GM23248 (cell line): ENCODE measurements around the gene PAX6. TPM values are rescaled to one million over a fixed set of nuclear protein-coding genes. Genes with fewer than 3 reads are reported as not detected.

Source experiments
- DNase-seq: peaks from one replicate; pipeline ENCODE4 v3.0.0-alpha.2; 2015
- H2AFZ ChIP-seq: fragments of 200-600 bp; sonication (generic); 2 replicates; pipeline ENCODE4 v1.6.1; 2016; ENCODE audit warnings: antibody characterized with exemption
- H3F3A ChIP-seq: fragments of 200-600 bp; sonication (generic); 2 replicates; pipeline ENCODE4 v1.6.1; 2016; ENCODE audit warnings: mild to moderate bottlenecking, antibody characterized with exemption, mixed run types; ENCODE audit not compliant: insufficient read depth
- H3K27ac ChIP-seq: fragments of 200-600 bp; sonication (generic); 2 replicates; pipeline ENCODE4 v1.5.1; 2016; ENCODE audit warnings: mild to moderate bottlenecking
- H3K27me3 ChIP-seq: fragments of 200-600 bp; sonication (generic); replicated peaks from 2 replicates; pipeline ENCODE4 v1.6.1; 2016; ENCODE audit warnings: mild to moderate bottlenecking; ENCODE audit not compliant: insufficient read depth
- H3K36me3 ChIP-seq: fragments of 200-600 bp; sonication (generic); 2 replicates; pipeline ENCODE4 v1.6.1; 2016; ENCODE audit warnings: low read depth, mild to moderate bottlenecking
- H3K4me1 ChIP-seq: fragments of 200-600 bp; sonication (generic); 2 replicates; pipeline ENCODE4 v1.6.1; 2016; ENCODE audit warnings: mild to moderate bottlenecking; ENCODE audit not compliant: insufficient read depth
- H3K4me2 ChIP-seq: fragments of 200-600 bp; sonication (generic); one replicate; pipeline ENCODE4 v1.6.1; 2016; ENCODE audit warnings: mild to moderate bottlenecking; ENCODE audit not compliant: unreplicated experiment
- H3K4me3 ChIP-seq: fragments of 200-600 bp; sonication (generic); 2 replicates; pipeline ENCODE4 v1.5.1; 2016; ENCODE audit warnings: mild to moderate bottlenecking
- H3K79me2 ChIP-seq: fragments of 200-600 bp; sonication (generic); 2 replicates; pipeline ENCODE4 v1.6.1; 2016; ENCODE audit warnings: mild to moderate bottlenecking; ENCODE audit not compliant: insufficient read depth
- H3K9ac ChIP-seq: fragments of 200-600 bp; sonication (generic); 2 replicates; pipeline ENCODE4 v1.6.1; 2016; ENCODE audit warnings: mild to moderate bottlenecking
- H3K9me2 ChIP-seq: fragments of 200-600 bp; sonication (generic); 2 replicates; pipeline ENCODE4 v1.6.1; 2016; ENCODE audit warnings: mixed run types, mild to moderate bottlenecking, moderate library complexity; ENCODE audit not compliant: insufficient read depth
- H3K9me3 ChIP-seq: fragments of 200-600 bp; sonication (generic); one replicate; pipeline ENCODE4 v1.6.1; 2017; ENCODE audit warnings: low read depth
- H4K20me1 ChIP-seq: fragments of 200-600 bp; sonication (generic); 2 replicates; pipeline ENCODE4 v1.6.0; 2016; ENCODE audit not compliant: insufficient read depth
- EZH2 ChIP-seq: fragments of 200-600 bp; sonication (generic); IDR thresholded peaks from 2 replicates; pipeline ENCODE4 v1.6.1; 2018; ENCODE audit warnings: antibody characterized with exemption, mild to moderate bottlenecking; ENCODE audit not compliant: insufficient read depth, poor library complexity, severe bottlenecking
- EZH2phosphoT487 ChIP-seq: fragments of 200-600 bp; sonication (generic); IDR thresholded peaks from 2 replicates; pipeline ENCODE4 v1.6.1; 2018; ENCODE audit warnings: antibody characterized with exemption, moderate library complexity, mild to moderate bottlenecking, low read depth; ENCODE audit not compliant: insufficient read depth
- WGBS, 2 experiments: methylation state at CpG; one replicate each; pipeline ENCODE4 v1.1.6; 2015 to 2017; ENCODE audit warnings: low lambda C conversion rate in 2 of 2, low coverage in 1 of 2; ENCODE audit errors: missing lambda C conversion rate in 2 of 2; 5-methylcytosine and 5-hydroxymethylcytosine counted together
- in situ Hi-C: fragments of 300-500 bp; cut with MboI; formaldehyde crosslinking; loops from 2 replicates; pipeline ENCODE4 v1.15.0; 2020
- polyA plus RNA-seq: library from polyadenylated mRNA; unstranded; fragments of >200 nt; fragmentation: Nextera tagmentation; extraction: Ambion mirVana; gene quantifications from 2 replicates; pipeline ENCODE4 v1.2.1, GENCODE V29; 2016
- total RNA-seq: library from RNA; depleted of rRNA; stranded (reverse); fragments of >200 nt; shearing (Covaris generic); gene quantifications from 2 replicates; pipeline ENCODE4 v1.2.3, GENCODE V29; 2014

PAX6 gene
- total and polyA plus RNA-seq, 2 experiments from 2014 or later: 0.21 TPM; not detected in 1

DNA sequence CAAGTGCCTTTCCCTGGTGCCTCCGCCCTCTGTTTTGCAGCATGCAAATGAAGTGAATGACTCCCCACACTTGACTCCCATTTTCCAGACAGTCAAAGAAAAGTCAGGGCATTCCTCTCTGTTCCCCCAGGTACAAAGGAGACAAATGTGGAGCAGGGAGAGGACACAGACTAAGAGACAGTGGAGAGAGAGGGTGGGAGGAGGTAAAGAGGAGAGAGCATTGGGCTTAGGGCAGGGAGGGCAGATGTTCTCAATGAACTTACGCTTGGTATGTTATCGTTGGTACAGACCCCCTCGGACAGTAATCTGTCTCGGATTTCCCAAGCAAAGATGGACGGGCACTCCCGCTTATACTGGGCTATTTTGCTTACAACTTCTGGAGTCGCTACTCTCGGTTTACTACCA lies 9.8 kb downstream of the PAX6 start:
- 13 to 28% methylated on average over 9 of the region's 9 CpGs for WGBS, 2 experiments
- no peak overlapping the region for H3K4me3 ChIP-seq
- in situ Hi-C loops: no loop called here
- DNase-seq: no peak
- H3K79me2 ChIP-seq: no peaks in the 10 kb centered on the region
- H3F3A ChIP-seq: no peaks in the 10 kb centered on the region
- peaks cover 92% of the 10 kb centered on the region for H3K27me3 ChIP-seq
- no peak for TF ChIP-seq EZH2phosphoT487
- no peak for TF ChIP-seq EZH2
- no peak overlapping the region for H3K4me2 ChIP-seq
- H2AFZ ChIP-seq: no peak overlapping the region
- H4K20me1 ChIP-seq: no peaks in the 10 kb centered on the region
- H3K9me3 ChIP-seq: no peaks in the 10 kb centered on the region
- H3K36me3 ChIP-seq: no peaks in the 10 kb centered on the region
- H3K9ac ChIP-seq: no peak overlapping the region
- no peak overlapping the region for H3K27ac ChIP-seq
- no peaks in the 10 kb centered on the region for H3K4me1 ChIP-seq
- H3K9me2 ChIP-seq: no peaks in the 10 kb centered on the region

GRCh38 chr11:31800398-31801265 lies 10.5 kb downstream of the PAX6 start:
- 18 to 21% methylated on average over 23 of the region's 23 CpGs for WGBS, 2 experiments
- Histone ChIP-seq H3K27me3 (peaks cover 85% of the 10 kb centered on the region), H3K9me2 (no peaks in the 10 kb centered on the region), H3K9ac (no peak overlapping the region), H3K27ac (no peak overlapping the region), H3K9me3 (no peaks in the 10 kb centered on the region), H4K20me1 (no peaks in the 10 kb centered on the region), H3K36me3 (no peaks in the 10 kb centered on the region), H3K4me3 (no peak overlapping the region), H3K4me1 (no peaks in the 10 kb centered on the region), H3K79me2 (no peaks in the 10 kb centered on the region), H3K4me2 (no peak overlapping the region), H2AFZ (no peak overlapping the region), H3F3A (no peaks in the 10 kb centered on the region)
- in situ Hi-C loops: no loop called here
- no peak for DNase-seq
- TF ChIP-seq EZH2 (no peak), EZH2phosphoT487 (0 out of 2 replicates have a peak, but pooled peaks have one; percentile 55)

- H3K27me3 ChIP-seq: peaks cover 76% of the 10 kb centered on the region
- H3K36me3 ChIP-seq: no peaks in the 10 kb centered on the region
- no peaks in the 10 kb centered on the region for H3K79me2 ChIP-seq
- no peaks in the 10 kb centered on the region for H4K20me1 ChIP-seq
- TF ChIP-seq EZH2phosphoT487: no peak
- TF ChIP-seq EZH2: peak; percentile 86
- no peaks in the 10 kb centered on the region for H3F3A ChIP-seq
- H2AFZ ChIP-seq: no peak overlapping the region
- DNase-seq: no peak
- in situ Hi-C loops: no loop called here
- no peaks in the 10 kb centered on the region for H3K4me1 ChIP-seq
- no peak overlapping the region for H3K9ac ChIP-seq
- no peaks in the 10 kb centered on the region for H3K9me2 ChIP-seq
- no peak overlapping the region for H3K4me2 ChIP-seq
- H3K4me3 ChIP-seq: 0 out of 2 replicates have a peak overlapping the region, but pooled peaks have one; percentile 38
- no peaks in the 10 kb centered on the region for H3K9me3 ChIP-seq
- 5 to 7% methylated on average over 34 to 48 of the region's 48 CpGs for WGBS, 2 experiments
- no peak overlapping the region for H3K27ac ChIP-seq
These were observed 11.4 kb downstream of the PAX6 start for GRCh38 chr11:31799435-31800397.
